Panc1 (cell line): ENCODE data around the gene LSMEM2. TPM values are rescaled to one million over a fixed set of nuclear protein-coding genes. Genes with fewer than 3 reads are reported as not detected.

Source experiments
- ATAC-seq: fragments of 200-7000 bp; cut with Tn5 transposase; 2 replicates; pipeline ENCODE4 v1.9.1; 2020; ENCODE audit warnings: mild to moderate bottlenecking, moderate library complexity
- BruUV-seq: library from RNA; stranded (reverse); fragments of 400-500 nt; replicated peaks from 2 replicates; lab custom pipeline; 2021; lab: Mats Ljungman, UMichigan
- CTCF ChIA-PET: fragments of 300-600 bp; sonication (Branson Sonifier 250); formaldehyde crosslinking; loops from one replicate; lab custom pipeline; 2022; ENCODE audit warnings: antibody characterized with exemption; lab: Charles Lee
- POLR2A ChIA-PET: fragments of 300-600 bp; sonication (Branson Sonifier 250); formaldehyde crosslinking; loops from one replicate; lab custom pipeline; 2022; ENCODE audit warnings: antibody characterized with exemption; lab: Charles Lee
- DNase-seq: peaks from one replicate; pipeline ENCODE4 v3.0.0-alpha.2; 2010; ENCODE audit warnings: low read depth, low spot score
- H3K27ac ChIP-seq: 2 replicates; pipeline ENCODE4 v1.5.1; 2011; ENCODE audit warnings: mild to moderate bottlenecking, low read length, inconsistent platforms
- H3K27me3 ChIP-seq: fragments of 200-500 bp; sonication (Bioruptor generic); 2 replicates; pipeline ENCODE4 v1.6.0; 2014; ENCODE audit warnings: low read length, inconsistent platforms; ENCODE audit not compliant: control insufficient read depth, insufficient read depth
- H3K36me3 ChIP-seq: fragments of 200-500 bp; sonication (Bioruptor generic); 2 replicates; pipeline ENCODE4 v1.5.1; 2014; ENCODE audit warnings: inconsistent platforms, mild to moderate bottlenecking, low read length, moderate library complexity; ENCODE audit not compliant: control insufficient read depth, insufficient read depth
- H3K4me1 ChIP-seq: 2 replicates; pipeline ENCODE4 v1.5.1; 2011; ENCODE audit warnings: inconsistent platforms, mild to moderate bottlenecking, low read length, moderate library complexity; ENCODE audit not compliant: control insufficient read depth, insufficient read depth
- H3K4me3 ChIP-seq, 2 experiments: 2 replicates each; pipeline ENCODE4 v1.5.1; 2011 to 2012; ENCODE audit warnings: low read depth in 2 of 2, low read length in 2 of 2, mild to moderate bottlenecking in 2 of 2, inconsistent platforms in 1 of 2, moderate library complexity in 1 of 2
- H3K9me3 ChIP-seq: fragments of 200-500 bp; sonication (Bioruptor generic); 2 replicates; pipeline ENCODE4 v1.5.1; 2014; ENCODE audit warnings: low read depth, mild to moderate bottlenecking, inconsistent platforms, low read length, moderate library complexity; ENCODE audit not compliant: control insufficient read depth, insufficient read depth
- CTCF ChIP-seq: fragments of 450-650 bp; IDR thresholded peaks from 2 replicates; pipeline ENCODE4 v1.5.1; 2017; ENCODE audit warnings: mild to moderate bottlenecking
- POLR2AphosphoS5 ChIP-seq: IDR thresholded peaks from 2 replicates; pipeline ENCODE4 v1.6.1; 2012; ENCODE audit warnings: mild to moderate bottlenecking, low read depth, low read length, moderate library complexity
- REST ChIP-seq, 2 experiments: IDR thresholded peaks; 2 replicates each; pipeline ENCODE4 v1.6.1; 2011 to 2012; ENCODE audit warnings: low read depth in 2 of 2, control low read depth in 1 of 2, low read length in 1 of 2, mild to moderate bottlenecking in 1 of 2, moderate library complexity in 1 of 2; ENCODE audit not compliant: insufficient read depth in 1 of 2
- SIN3A ChIP-seq: IDR thresholded peaks from 2 replicates; pipeline ENCODE4 v1.6.1; 2012; ENCODE audit warnings: low read depth, mild to moderate bottlenecking, low read length, moderate library complexity, borderline replicate concordance; ENCODE audit not compliant: insufficient read depth
- TCF7L2 ChIP-seq: IDR thresholded peaks from 2 replicates; pipeline ENCODE4 v1.6.1; 2011; ENCODE audit warnings: mild to moderate bottlenecking, low read depth, low read length, inconsistent platforms
- in situ Hi-C: cut with HindIII; loops from 2 replicates; pipeline ENCODE4 v1.10.0; 2016; ENCODE audit warnings: low sequenced_read_pairs, low pct_unique_long_range_greater_than_20kb
- intact Hi-C: fragments of 100-400 bp; cut with micrococcal nuclease; formaldehyde crosslinking; loops from one replicate; pipeline ENCODE4 v1.10.0; 2022; ENCODE audit not compliant: unreplicated experiment
- total RNA-seq: library from RNA; stranded (reverse); gene quantifications from one replicate; pipeline ENCODE4 v1.2.1, GENCODE V29; 2021; ENCODE audit not compliant: unreplicated experiment

Gene LSMEM2
- total RNA-seq, 1 experiment from 2014 or later = not detected

- Histone ChIP-seq H3K36me3 (no peaks in the 10 kb centered on the region), H3K4me1 (no peaks in the 10 kb centered on the region; the same call in 1 of the 2 replicates), H3K27ac (no peak overlapping the region), H3K4me3 (no peak overlapping the region), H3K9me3 (no peaks in the 10 kb centered on the region), H3K27me3 (no peaks in the 10 kb centered on the region)
- DNase-seq (no peak), ATAC-seq (no peak)
- in situ Hi-C loops = no loop called here
- POLR2A ChIA-PET = no interaction called here
- intact Hi-C loops = no loop called here
- TF ChIP-seq REST (IDR thresholded peaks at IDR 0.05; ENCODE audit: insufficient read depth in 1 of 2, low read depth in 2 of 2, low read length in 1 of 2) = no peak
- TF ChIP-seq TCF7L2 = no peak
- TF ChIP-seq SIN3A = no peak
- TF ChIP-seq POLR2AphosphoS5 = no peak
- no peak for TF ChIP-seq CTCF
- CTCF ChIA-PET = no interaction called here
- no TSS peak for BruUV-seq
Measured at GRCh38 chr3:50230104-50230793, 48.6 kb upstream of the LSMEM2 start.

GRCh38 chr3:50230794-50231125, 48.1 kb upstream of the LSMEM2 start:
- no peaks in the 10 kb centered on the region for H3K9me3 ChIP-seq
- no peak for ATAC-seq
- ChIA-PET POLR2A (no interaction called here), CTCF (no interaction called here)
- H3K27me3 ChIP-seq = no peaks in the 10 kb centered on the region
- intact Hi-C loops = no loop called here
- no peak for TF ChIP-seq REST (IDR thresholded peaks at IDR 0.05; ENCODE audit: insufficient read depth in 1 of 2, low read depth in 2 of 2, low read length in 1 of 2)
- no peak for TF ChIP-seq POLR2AphosphoS5
- no peak for TF ChIP-seq SIN3A
- no peak for TF ChIP-seq TCF7L2
- TF ChIP-seq CTCF = no peak
- H3K36me3 ChIP-seq = no peaks in the 10 kb centered on the region
- no peaks in the 10 kb centered on the region; the same call in 1 of the 2 replicates for H3K4me1 ChIP-seq
- no TSS peak for BruUV-seq
- in situ Hi-C loops = no loop called here
- no peak overlapping the region for H3K27ac ChIP-seq
- DNase-seq = no peak
- no peak overlapping the region for H3K4me3 ChIP-seq
